Suprapubic skin (tissue), 4 donors: Measurements from ENCODE around the gene CTAGE9. TPM values are rescaled to one million over a fixed set of nuclear protein-coding genes. Genes with fewer than 3 reads are reported as not detected.
"Not testable (repeated sequence)": the region's sequence is repeated elsewhere in the genome, so short reads cannot be mapped to it uniquely, and the experiment has no call there.

Source experiments
- DNase-seq, 2 donors: peaks; one replicate each; pipeline ENCODE4 v3.0.0-alpha.2; 2019; ENCODE audit warnings: low spot score in 2 of 2
- H3K27ac ChIP-seq: fragments of 200-600 bp; sonication (generic); one replicate; pipeline ENCODE4 v1.5.1; 2019
- H3K27me3 ChIP-seq: fragments of 200-600 bp; sonication (generic); one replicate; pipeline ENCODE4 v1.5.1; 2019
- H3K36me3 ChIP-seq: fragments of 200-600 bp; sonication (generic); one replicate; pipeline ENCODE4 v1.5.1; 2019
- H3K4me1 ChIP-seq: fragments of 200-600 bp; sonication (generic); one replicate; pipeline ENCODE4 v1.5.1; 2019
- H3K4me3 ChIP-seq: fragments of 200-600 bp; sonication (generic); one replicate; pipeline ENCODE4 v1.5.1; 2019; ENCODE audit warnings: mild to moderate bottlenecking
- H3K9me3 ChIP-seq: fragments of 200-600 bp; sonication (generic); one replicate; pipeline ENCODE4 v1.5.1; 2019
- EP300 ChIP-seq: sonication (generic); formaldehyde crosslinking; IDR thresholded peaks from one replicate; pipeline ENCODE4 v1.6.1; 2017; ENCODE audit warnings: antibody characterized with exemption
- POLR2A ChIP-seq, 2 donors: fragments of 450-650 bp; IDR thresholded peaks; one replicate each; pipeline ENCODE4 v1.6.1; 2017; ENCODE audit warnings: antibody characterized with exemption in 2 of 2, mild to moderate bottlenecking in 2 of 2, moderate library complexity in 2 of 2
- POLR2AphosphoS5 ChIP-seq, 3 donors: sonication (generic); formaldehyde crosslinking; IDR thresholded peaks; one replicate each; pipeline ENCODE4 v1.6.1; 2017; ENCODE audit warnings: antibody characterized with exemption in 3 of 3
- WGBS: methylation state at CpG from one replicate; pipeline ENCODE4 v1.1.5; 2018; 5-methylcytosine and 5-hydroxymethylcytosine counted together
- total RNA-seq, 4 donors: library from RNA; depleted of rRNA; stranded (reverse); fragments of >200 nt; gene quantifications; one replicate each; pipeline ENCODE4 v1.1.0, GENCODE V29; 2016
- TF ChIP-seq, protein P1 (sequence below), 2 donors: fragments of 200-600 bp in 1 of 2; fragments of 450-650 bp in 1 of 2; sonication (generic) in 1 of 2; IDR thresholded peaks; one replicate each; pipeline ENCODE4 v1.5.1; 2016 to 2019; ENCODE audit warnings: antibody characterized with exemption in 2 of 2, mild to moderate bottlenecking in 1 of 2, moderate library complexity in 1 of 2

Gene CTAGE9
- total RNA-seq, 4 donors from 2014 or later: not detected

- Histone ChIP-seq H3K27me3 (no peaks in the 10 kb centered on the region), H3K36me3 (no peaks in the 10 kb centered on the region), H3K27ac (no peak overlapping the region), H3K4me3 (no peak overlapping the region), H3K4me1 (no peaks in the 10 kb centered on the region), H3K9me3 (no peaks in the 10 kb centered on the region)
- WGBS: 65% methylated on average over 1 of the region's 1 CpG
- TF ChIP-seq, protein P1, sequence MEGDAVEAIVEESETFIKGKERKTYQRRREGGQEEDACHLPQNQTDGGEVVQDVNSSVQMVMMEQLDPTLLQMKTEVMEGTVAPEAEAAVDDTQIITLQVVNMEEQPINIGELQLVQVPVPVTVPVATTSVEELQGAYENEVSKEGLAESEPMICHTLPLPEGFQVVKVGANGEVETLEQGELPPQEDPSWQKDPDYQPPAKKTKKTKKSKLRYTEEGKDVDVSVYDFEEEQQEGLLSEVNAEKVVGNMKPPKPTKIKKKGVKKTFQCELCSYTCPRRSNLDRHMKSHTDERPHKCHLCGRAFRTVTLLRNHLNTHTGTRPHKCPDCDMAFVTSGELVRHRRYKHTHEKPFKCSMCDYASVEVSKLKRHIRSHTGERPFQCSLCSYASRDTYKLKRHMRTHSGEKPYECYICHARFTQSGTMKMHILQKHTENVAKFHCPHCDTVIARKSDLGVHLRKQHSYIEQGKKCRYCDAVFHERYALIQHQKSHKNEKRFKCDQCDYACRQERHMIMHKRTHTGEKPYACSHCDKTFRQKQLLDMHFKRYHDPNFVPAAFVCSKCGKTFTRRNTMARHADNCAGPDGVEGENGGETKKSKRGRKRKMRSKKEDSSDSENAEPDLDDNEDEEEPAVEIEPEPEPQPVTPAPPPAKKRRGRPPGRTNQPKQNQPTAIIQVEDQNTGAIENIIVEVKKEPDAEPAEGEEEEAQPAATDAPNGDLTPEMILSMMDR (IDR thresholded peaks at IDR 0.05): no peak
- DNase-seq: no peak
These were observed 43.3 kb upstream of the CTAGE9 start for GRCh38 chr6:131754088-131754487.

DNA sequence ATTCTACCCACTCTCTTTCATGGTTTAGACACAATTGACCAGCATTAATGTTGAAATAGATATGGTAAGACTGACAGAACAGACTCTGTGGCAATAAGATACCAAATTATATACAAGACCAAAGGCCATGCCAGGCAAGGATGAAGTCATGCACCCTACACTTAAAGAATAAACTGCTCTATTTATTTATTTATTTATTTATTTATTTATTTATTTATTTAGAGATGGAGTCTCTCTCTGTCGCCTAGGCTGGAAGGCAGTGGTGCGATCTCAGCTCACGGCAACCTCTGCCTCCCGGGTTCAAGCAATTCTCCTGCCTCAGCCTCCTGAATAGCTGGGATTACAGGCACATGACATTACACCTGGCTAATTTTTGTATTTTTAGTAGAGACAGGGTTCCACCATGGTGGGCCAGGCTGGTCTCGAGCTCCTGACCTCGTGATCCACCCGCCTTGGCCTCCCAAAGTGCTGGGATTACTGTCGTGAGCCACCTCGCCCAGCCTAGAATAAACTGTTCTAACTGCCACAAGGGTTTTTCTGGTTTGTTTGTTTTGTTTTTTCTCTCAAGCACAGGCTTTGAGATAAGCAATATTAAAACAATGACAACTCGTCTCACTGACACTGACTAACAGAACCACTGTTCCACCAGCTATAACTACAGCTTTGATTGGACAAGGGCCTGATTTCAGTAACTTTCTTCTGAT lies 40.3 kb upstream of the CTAGE9 start:
- not testable (repeated sequence) for H3K9me3 ChIP-seq, H3K4me1 ChIP-seq, H3K27ac ChIP-seq, H3K27me3 ChIP-seq, DNase-seq, H3K36me3 ChIP-seq, H3K4me3 ChIP-seq
- 93% methylated on average over 10 of the region's 10 CpGs for WGBS

GRCh38 chr6:131749023-131749422 lies 38.2 kb upstream of the CTAGE9 start:
- TF ChIP-seq, protein P1 (IDR thresholded peaks at IDR 0.05): no peak
- no peak for TF ChIP-seq POLR2A (IDR thresholded peaks at IDR 0.05)
- no peak for TF ChIP-seq POLR2AphosphoS5 (IDR thresholded peaks at IDR 0.05)
- TF ChIP-seq EP300: no peak
- WGBS: 91% methylated on average over 7 of the region's 7 CpGs
- Histone ChIP-seq H3K27me3 (no peaks in the 10 kb centered on the region), H3K4me1 (no peaks in the 10 kb centered on the region), H3K36me3 (no peaks in the 10 kb centered on the region), H3K27ac (no peak overlapping the region), H3K9me3 (no peaks in the 10 kb centered on the region), H3K4me3 (no peak overlapping the region)
- no peak for DNase-seq

- TF ChIP-seq POLR2A (IDR thresholded peaks at IDR 0.05) (no peak), EP300 (no peak), POLR2AphosphoS5 (IDR thresholded peaks at IDR 0.05) (no peak)
- TF ChIP-seq, protein P1 (IDR thresholded peaks at IDR 0.05): no peak
- 89% methylated on average over 7 of the region's 7 CpGs for WGBS
These were observed 37.1 kb upstream of the CTAGE9 start for GRCh38 chr6:131747821-131748353.

GRCh38 chr6:131745476-131745875 lies 34.7 kb upstream of the CTAGE9 start:
- H3K4me3 ChIP-seq: no peak overlapping the region
- no peaks in the 10 kb centered on the region for H3K4me1 ChIP-seq
- no peak for DNase-seq
- no peaks in the 10 kb centered on the region for H3K36me3 ChIP-seq
- H3K9me3 ChIP-seq: no peaks in the 10 kb centered on the region
- TF ChIP-seq, protein P1 (IDR thresholded peaks at IDR 0.05): no peak
- TF ChIP-seq POLR2AphosphoS5 (IDR thresholded peaks at IDR 0.05) (no peak), POLR2A (IDR thresholded peaks at IDR 0.05) (no peak), EP300 (no peak)
- H3K27ac ChIP-seq: no peak overlapping the region
- H3K27me3 ChIP-seq: no peaks in the 10 kb centered on the region
- 91% methylated on average over 5 of the region's 5 CpGs for WGBS

More at GRCh38 chr6:131747821-131748353, 37.1 kb upstream of the CTAGE9 start:
- Histone ChIP-seq H3K27me3 (no peaks in the 10 kb centered on the region), H3K36me3 (no peaks in the 10 kb centered on the region), H3K9me3 (no peaks in the 10 kb centered on the region), H3K4me1 (no peaks in the 10 kb centered on the region), H3K27ac (no peak overlapping the region), H3K4me3 (no peak overlapping the region)
- DNase-seq: no peak
